Panc1 (cell line): ENCODE data around the gene GPR176. TPM values are rescaled to one million over a fixed set of nuclear protein-coding genes. Genes with fewer than 3 reads are reported as not detected.

Source experiments
- ATAC-seq: fragments of 200-7000 bp; cut with Tn5 transposase; 2 replicates; pipeline ENCODE4 v1.9.1; 2020; ENCODE audit warnings: mild to moderate bottlenecking, moderate library complexity
- BruUV-seq: library from RNA; stranded (reverse); fragments of 400-500 nt; replicated peaks from 2 replicates; lab custom pipeline; 2021; lab: Mats Ljungman, UMichigan
- CTCF ChIA-PET: fragments of 300-600 bp; sonication (Branson Sonifier 250); formaldehyde crosslinking; loops from one replicate; lab custom pipeline; 2022; ENCODE audit warnings: antibody characterized with exemption; lab: Charles Lee
- POLR2A ChIA-PET: fragments of 300-600 bp; sonication (Branson Sonifier 250); formaldehyde crosslinking; loops from one replicate; lab custom pipeline; 2022; ENCODE audit warnings: antibody characterized with exemption; lab: Charles Lee
- DNase-seq: peaks from one replicate; pipeline ENCODE4 v3.0.0-alpha.2; 2010; ENCODE audit warnings: low read depth, low spot score
- H3K27ac ChIP-seq: 2 replicates; pipeline ENCODE4 v1.5.1; 2011; ENCODE audit warnings: mild to moderate bottlenecking, low read length, inconsistent platforms
- H3K27me3 ChIP-seq: fragments of 200-500 bp; sonication (Bioruptor generic); 2 replicates; pipeline ENCODE4 v1.6.0; 2014; ENCODE audit warnings: low read length, inconsistent platforms; ENCODE audit not compliant: control insufficient read depth, insufficient read depth
- H3K36me3 ChIP-seq: fragments of 200-500 bp; sonication (Bioruptor generic); 2 replicates; pipeline ENCODE4 v1.5.1; 2014; ENCODE audit warnings: inconsistent platforms, mild to moderate bottlenecking, low read length, moderate library complexity; ENCODE audit not compliant: control insufficient read depth, insufficient read depth
- H3K4me1 ChIP-seq: 2 replicates; pipeline ENCODE4 v1.5.1; 2011; ENCODE audit warnings: inconsistent platforms, mild to moderate bottlenecking, low read length, moderate library complexity; ENCODE audit not compliant: control insufficient read depth, insufficient read depth
- H3K4me3 ChIP-seq, 2 experiments: 2 replicates each; pipeline ENCODE4 v1.5.1; 2011 to 2012; ENCODE audit warnings: low read depth in 2 of 2, low read length in 2 of 2, mild to moderate bottlenecking in 2 of 2, inconsistent platforms in 1 of 2, moderate library complexity in 1 of 2
- H3K9me3 ChIP-seq: fragments of 200-500 bp; sonication (Bioruptor generic); 2 replicates; pipeline ENCODE4 v1.5.1; 2014; ENCODE audit warnings: low read depth, mild to moderate bottlenecking, inconsistent platforms, low read length, moderate library complexity; ENCODE audit not compliant: control insufficient read depth, insufficient read depth
- CTCF ChIP-seq: fragments of 450-650 bp; IDR thresholded peaks from 2 replicates; pipeline ENCODE4 v1.5.1; 2017; ENCODE audit warnings: mild to moderate bottlenecking
- POLR2AphosphoS5 ChIP-seq: IDR thresholded peaks from 2 replicates; pipeline ENCODE4 v1.6.1; 2012; ENCODE audit warnings: mild to moderate bottlenecking, low read depth, low read length, moderate library complexity
- REST ChIP-seq, 2 experiments: IDR thresholded peaks; 2 replicates each; pipeline ENCODE4 v1.6.1; 2011 to 2012; ENCODE audit warnings: low read depth in 2 of 2, control low read depth in 1 of 2, low read length in 1 of 2, mild to moderate bottlenecking in 1 of 2, moderate library complexity in 1 of 2; ENCODE audit not compliant: insufficient read depth in 1 of 2
- SIN3A ChIP-seq: IDR thresholded peaks from 2 replicates; pipeline ENCODE4 v1.6.1; 2012; ENCODE audit warnings: low read depth, mild to moderate bottlenecking, low read length, moderate library complexity, borderline replicate concordance; ENCODE audit not compliant: insufficient read depth
- TCF7L2 ChIP-seq: IDR thresholded peaks from 2 replicates; pipeline ENCODE4 v1.6.1; 2011; ENCODE audit warnings: mild to moderate bottlenecking, low read depth, low read length, inconsistent platforms
- in situ Hi-C: cut with HindIII; loops from 2 replicates; pipeline ENCODE4 v1.10.0; 2016; ENCODE audit warnings: low sequenced_read_pairs, low pct_unique_long_range_greater_than_20kb
- intact Hi-C: fragments of 100-400 bp; cut with micrococcal nuclease; formaldehyde crosslinking; loops from one replicate; pipeline ENCODE4 v1.10.0; 2022; ENCODE audit not compliant: unreplicated experiment
- total RNA-seq: library from RNA; stranded (reverse); gene quantifications from one replicate; pipeline ENCODE4 v1.2.1, GENCODE V29; 2021; ENCODE audit not compliant: unreplicated experiment

Gene GPR176
- total RNA-seq, 1 experiment from 2014 or later = 12.7 TPM

GRCh38 chr15:39850436-39850835, 69.6 kb downstream of the GPR176 start:
- Histone ChIP-seq H3K27ac (no peak overlapping the region), H3K4me1 (no peaks in the 10 kb centered on the region), H3K27me3 (no peaks in the 10 kb centered on the region), H3K9me3 (no peaks in the 10 kb centered on the region), H3K4me3 (no peak overlapping the region), H3K36me3 (no peaks in the 10 kb centered on the region)
- intact Hi-C loops = no loop called here
- TF ChIP-seq SIN3A (no peak), CTCF (no peak), POLR2AphosphoS5 (no peak), REST (IDR thresholded peaks at IDR 0.05; ENCODE audit: insufficient read depth in 1 of 2, low read depth in 2 of 2, low read length in 1 of 2) (no peak), TCF7L2 (no peak)
- BruUV-seq = no TSS peak
- ChIA-PET POLR2A (no interaction called here), CTCF (no interaction called here)
- in situ Hi-C loops = no loop called here
- ATAC-seq (no peak), DNase-seq (no peak)

- H3K4me1 ChIP-seq = no peaks in the 10 kb centered on the region
Measured at GRCh38 chr15:39846108-39846507, 74.0 kb downstream of the GPR176 start.

More at GRCh38 chr15:39846108-39846507, 74.0 kb downstream of the GPR176 start:
- Histone ChIP-seq H3K27me3 (no peaks in the 10 kb centered on the region), H3K27ac (no peak overlapping the region), H3K36me3 (no peaks in the 10 kb centered on the region), H3K9me3 (no peaks in the 10 kb centered on the region), H3K4me3 (no peak overlapping the region)
- ChIA-PET CTCF (interaction anchor here (0.7 kb wide), 1 partner anchor 29 kb away, joined by 3 read pairs; no protein-coding TSS in a partner anchor), POLR2A (no interaction called here)
- DNase-seq (no peak), ATAC-seq (no peak)
- TF ChIP-seq SIN3A (no peak), TCF7L2 (no peak), REST (IDR thresholded peaks at IDR 0.05; ENCODE audit: insufficient read depth in 1 of 2, low read depth in 2 of 2, low read length in 1 of 2) (no peak), POLR2AphosphoS5 (no peak), CTCF (no peak)
- BruUV-seq = no TSS peak
- intact Hi-C loops (no loop called here), in situ Hi-C loops (no loop called here)
